K562 (cell line): Measurements from ENCODE around the gene CCDC85B. TPM values are rescaled to one million over a fixed set of nuclear protein-coding genes. Genes with fewer than 3 reads are reported as not detected.

Experiments used
- ARHGAP35 ChIP-seq: fragments of 450-650 bp; IDR thresholded peaks from 2 replicates; pipeline ENCODE4 v1.6.1; 2018; ENCODE audit not compliant: partially characterized antibody
- CLOCK ChIP-seq: fragments of 250-450 bp; sonication (Bioruptor Pico); IDR thresholded peaks from 2 replicates; pipeline ENCODE4 v1.4.0; 2020; ENCODE audit warnings: mild to moderate bottlenecking, moderate library complexity, borderline replicate concordance
- CTCF ChIP-seq, 3 experiments: IDR thresholded peaks in 2 of 3; conservative IDR thresholded peaks in 1 of 3; 2 replicates each; pipeline ENCODE4 v1.5.1; 2011 to 2012; ENCODE audit warnings: low read length in 3 of 3, mild to moderate bottlenecking in 3 of 3, control low read depth in 2 of 3, improper control_type of control experiment in 1 of 3, inconsistent platforms in 1 of 3, low read depth in 1 of 3, mixed read lengths in 1 of 3, moderate library complexity in 1 of 3; ENCODE audit not compliant: insufficient read depth in 2 of 3
- E2F5 ChIP-seq: sonication (generic); formaldehyde crosslinking; IDR thresholded peaks from 2 replicates; pipeline ENCODE4 v1.8.0; 2022; ENCODE audit warnings: mild to moderate bottlenecking, missing genetic modification reagents
- JUN ChIP-seq, 2 experiments: sonication (generic) in 1 of 2; formaldehyde crosslinking in 1 of 2; IDR thresholded peaks; 2 replicates each; pipeline versions ENCODE4 v1.6.1 to v1.8.0; 2012 to 2022; ENCODE audit warnings: borderline replicate concordance in 2 of 2, mild to moderate bottlenecking in 2 of 2, improper control_type of control experiment in 1 of 2, low read depth in 1 of 2, low read length in 1 of 2, missing genetic modification reagents in 1 of 2
- RNF219 ChIP-seq: fragments of 250-450 bp; sonication (Bioruptor Pico); IDR thresholded peaks from 2 replicates; pipeline ENCODE4 v1.5.0; 2022; ENCODE audit warnings: mild to moderate bottlenecking
- THRB ChIP-seq: fragments of 450-650 bp; formaldehyde crosslinking; conservative IDR thresholded peaks from 2 replicates; pipeline ENCODE4 v1.4.0; 2022; ENCODE audit warnings: mild to moderate bottlenecking, missing genetic modification characterization
- ZHX1 ChIP-seq: fragments of 150-350 bp; conservative IDR thresholded peaks from 2 replicates; pipeline ENCODE4 v1.6.1; 2014; ENCODE audit warnings: low read length
- ZNF124 ChIP-seq: sonication (generic); formaldehyde crosslinking; IDR thresholded peaks from 2 replicates; pipeline ENCODE4 v1.8.1; 2022; ENCODE audit warnings: missing genetic modification reagents
- ZNF274 ChIP-seq: IDR thresholded peaks from 2 replicates; pipeline ENCODE4 v1.6.1; 2011; ENCODE audit warnings: low read depth, mild to moderate bottlenecking, low read length, moderate library complexity, borderline replicate concordance
- polyA plus RNA-seq, 8 experiments: library from polyadenylated mRNA; depleted of rRNA in 4 of 8; stranded (reverse) in 5 of 8; unstranded in 3 of 8; fragments of >200 nt; fragmentation: Nextera tagmentation in 2 of 8; fragmentation: Illumina TruSeq in 1 of 8; extraction: Ambion mirVana in 2 of 8; extraction: Trizol in 1 of 8; gene quantifications; 2 replicates each; pipeline versions ENCODE4 v1.2.1 to v1.2.3, GENCODE V29; 2011 to 2014; ENCODE audit warnings: inconsistent platforms in 1 of 8, missing spikeins in 1 of 8
- total RNA-seq, 7 experiments: library from RNA; depleted of rRNA in 6 of 7; stranded (reverse); fragments of >200 nt in 6 of 7; fragmentation: Illumina TruSeq in 2 of 7; extraction: Trizol in 2 of 7; gene quantifications; 2 replicates each; pipeline versions ENCODE4 v1.2.1 to v1.2.3, GENCODE V29; 2011 to 2021; ENCODE audit warnings: low replicate concordance in 1 of 7

Gene CCDC85B
- total and polyA plus RNA-seq, 9 of the 15 experiments (the other 6 are each of a cell fraction or from before 2014, with no cell fraction given): 0.14 to 138 (median 6.2) TPM

GRCh38 chr11:65860278-65861164 lies 30.0 kb upstream of the CCDC85B start, which contains the start of gene MUS81 (continued):
- TF ChIP-seq ZHX1 (no peak), ZNF124 (CRISPR knock-in tag) (no peak), E2F5 (CRISPR knock-in tag) (0 out of 2 replicates have a peak, but pooled peaks have one; percentile 21), RNF219 (no peak), CTCF (IDR thresholded peaks at IDR 0.05 in 2 of 3, conservative IDR thresholded peaks at IDR 0.05 in 1 of 3; ENCODE audit: insufficient read depth in 2 of 3, low read depth in 1 of 3, low read length in 3 of 3) (peak; percentile 84 to 94 (median 88)), CLOCK (no peak), ZNF274 (no peak), JUN (IDR thresholded peaks at IDR 0.05; ENCODE audit: borderline replicate concordance, low read depth, low read length) (no peak; the same call in 1 of the 2 replicates), JUN (CRISPR knock-in tag; IDR thresholded peaks at IDR 0.05; ENCODE audit: borderline replicate concordance) (no peak), ARHGAP35 (no peak), THRB (0 out of 2 replicates have a peak, but pooled peaks have one; percentile 2)
